HG03108 (cell line): ENCODE data around the gene LRRD1.
"Not testable (repeated sequence)": the region's sequence is repeated elsewhere in the genome, so short reads cannot be mapped to it uniquely, and the experiment has no call there.

Source experiments
- ATAC-seq: cut with Tn5 transposase; IDR thresholded peaks from one replicate; pipeline ENCODE4 v1.9.1; 2021; ENCODE audit warnings: moderate library complexity; ENCODE audit not compliant: unreplicated experiment

The LRRD1 gene

GRCh38 chr7:92142791-92143190 is 36.2 kb downstream of the LRRD1 start:
- not testable (repeated sequence) for ATAC-seq

GRCh38 chr7:92141161-92141560 is 37.8 kb downstream of the LRRD1 start:
- ATAC-seq = no peak

GRCh38 chr7:92137557-92137956 is 41.4 kb downstream of the LRRD1 start:
- no peak for ATAC-seq

GRCh38 chr7:92135052-92135889 is 43.7 kb downstream of the LRRD1 start:
- no peak for ATAC-seq

DNA sequence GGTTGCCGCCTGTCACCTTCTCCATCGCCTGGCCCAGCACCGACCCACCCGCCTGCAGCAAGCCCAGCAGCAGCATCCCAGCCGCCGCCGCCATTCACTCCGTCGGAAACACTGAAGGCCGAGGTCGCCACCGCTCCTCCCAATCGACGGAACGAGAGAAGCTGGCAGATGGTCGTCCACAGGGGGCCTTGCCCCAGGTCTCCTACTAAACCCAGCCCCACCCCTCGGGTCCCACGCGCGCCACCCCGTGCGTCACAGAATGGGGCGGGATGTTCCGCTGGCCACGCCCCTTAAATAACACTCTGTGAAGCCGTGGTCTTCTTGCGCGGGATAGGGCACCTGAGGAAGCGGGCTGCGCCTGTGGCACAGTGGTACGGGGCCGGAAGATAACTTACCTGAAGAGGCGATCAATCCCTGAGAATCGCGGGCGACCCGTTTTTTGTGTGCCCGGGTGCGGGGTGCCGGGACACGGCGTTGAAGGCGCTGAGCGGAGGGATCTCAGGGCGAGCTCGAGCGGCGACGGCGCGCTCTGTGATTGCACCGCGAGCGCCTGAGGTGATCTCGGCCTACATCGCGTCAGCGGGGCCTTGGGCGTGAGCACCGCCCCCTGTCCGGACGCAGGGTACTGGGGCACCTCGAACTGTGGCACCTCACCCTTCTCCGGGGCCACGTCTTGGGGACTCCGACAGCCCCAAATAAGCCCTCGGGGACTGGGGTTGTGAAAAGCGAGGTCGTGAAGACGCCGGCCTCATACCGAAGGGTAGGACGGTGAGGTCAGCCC is 44.5 kb downstream of the LRRD1 start, which contains the start of gene CYP51A1:
TSS of gene CYP51A1 (minus strand) at position 207 of the 781 bp plus-strand sequence. CDS start at position 94, 113 bp downstream.
- peak; percentile 88 for ATAC-seq

DNA sequence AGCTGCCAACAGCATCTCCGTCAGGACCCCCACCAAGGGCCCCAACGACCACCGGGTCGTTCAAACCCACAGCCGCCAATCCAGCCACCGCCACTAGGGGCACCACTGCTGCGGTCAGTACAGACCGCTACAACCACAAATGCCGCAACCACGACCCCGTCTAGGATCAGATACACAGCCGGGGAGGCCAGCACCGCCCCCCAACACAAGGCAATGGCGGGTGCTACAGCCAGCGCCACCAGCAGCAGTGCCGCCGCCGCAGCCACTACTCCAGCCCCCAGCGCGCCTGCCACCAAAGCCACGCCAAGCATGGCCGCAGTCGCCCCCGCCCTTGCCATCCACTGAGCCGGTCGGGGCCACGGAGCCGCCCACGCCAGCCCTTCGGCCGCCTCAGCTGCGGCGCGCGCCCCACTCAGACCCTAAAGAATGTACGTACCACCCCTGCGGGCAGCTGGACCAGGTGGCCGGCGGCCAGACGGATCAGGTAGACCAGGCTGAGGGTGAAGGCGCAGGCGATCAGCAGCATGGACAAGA is 45.1 kb downstream of the LRRD1 start:
- ATAC-seq = peak; percentile 21

GRCh38 chr7:92133133-92133736 is 45.7 kb downstream of the LRRD1 start:
- ATAC-seq = no peak

DNA sequence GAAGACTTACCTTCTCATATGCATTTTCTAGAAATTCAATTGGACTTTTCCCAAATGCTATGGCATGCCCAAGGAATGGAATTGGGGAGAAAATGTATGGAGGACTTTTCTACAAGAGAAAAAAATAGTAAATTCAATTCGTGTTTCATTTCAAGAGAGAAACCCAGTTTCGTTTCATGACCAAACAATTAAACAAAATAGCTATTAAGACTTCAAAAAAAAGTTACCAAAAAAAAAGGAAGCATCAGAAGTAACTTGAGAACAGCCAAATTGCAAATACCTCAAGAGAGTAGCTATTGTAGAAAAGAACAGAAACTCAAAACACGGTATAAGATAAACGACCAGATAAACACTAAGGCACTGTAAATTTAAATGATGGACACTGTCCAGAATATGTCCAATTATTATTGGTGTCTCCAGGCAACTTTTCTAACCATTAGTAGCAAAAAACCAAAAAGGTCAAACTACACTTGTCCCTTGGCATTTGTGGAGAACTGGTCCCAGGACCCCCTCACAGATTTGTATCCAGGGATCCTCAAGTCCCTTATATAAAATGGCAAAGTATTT is 47.1 kb downstream of the LRRD1 start:
- ATAC-seq = no peak

DNA sequence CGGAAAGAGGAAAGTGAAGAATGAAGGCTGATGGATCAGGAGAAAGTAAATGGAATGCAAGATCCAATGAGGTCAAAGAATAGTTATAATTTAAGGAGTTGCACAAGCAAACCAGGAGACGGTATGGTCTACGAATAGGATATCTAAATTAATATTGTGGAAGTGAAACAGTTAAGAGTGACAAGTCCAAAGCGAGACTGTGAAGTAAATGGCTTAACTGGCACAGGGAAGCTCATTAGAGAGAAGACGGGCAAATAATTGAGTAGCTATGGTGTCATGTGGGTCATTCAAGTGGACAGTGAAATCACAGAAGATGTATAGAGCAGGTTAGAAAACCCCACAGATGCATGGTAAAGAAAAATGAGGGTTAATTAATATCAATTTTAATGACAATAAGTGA is 47.8 kb downstream of the LRRD1 start:
- no peak for ATAC-seq

DNA sequence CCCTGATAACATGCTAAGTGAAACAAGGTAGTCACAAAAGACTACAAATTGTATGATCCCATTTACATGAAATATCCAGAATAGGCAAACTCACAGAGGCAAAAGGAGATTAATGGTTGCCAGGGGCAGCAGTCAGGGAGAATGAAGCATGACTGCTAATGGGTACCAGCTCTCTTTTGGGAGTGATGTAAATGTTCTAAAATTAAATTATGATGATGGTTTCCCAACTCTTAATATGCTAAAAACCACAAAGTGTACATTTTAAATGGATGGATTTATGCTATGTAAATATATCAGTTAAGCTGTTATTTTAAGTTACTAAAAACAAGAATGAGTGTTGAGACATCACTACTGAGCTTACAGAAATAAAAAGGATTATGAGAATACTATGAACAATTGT is 57.3 kb downstream of the LRRD1 start:
- no peak for ATAC-seq

DNA sequence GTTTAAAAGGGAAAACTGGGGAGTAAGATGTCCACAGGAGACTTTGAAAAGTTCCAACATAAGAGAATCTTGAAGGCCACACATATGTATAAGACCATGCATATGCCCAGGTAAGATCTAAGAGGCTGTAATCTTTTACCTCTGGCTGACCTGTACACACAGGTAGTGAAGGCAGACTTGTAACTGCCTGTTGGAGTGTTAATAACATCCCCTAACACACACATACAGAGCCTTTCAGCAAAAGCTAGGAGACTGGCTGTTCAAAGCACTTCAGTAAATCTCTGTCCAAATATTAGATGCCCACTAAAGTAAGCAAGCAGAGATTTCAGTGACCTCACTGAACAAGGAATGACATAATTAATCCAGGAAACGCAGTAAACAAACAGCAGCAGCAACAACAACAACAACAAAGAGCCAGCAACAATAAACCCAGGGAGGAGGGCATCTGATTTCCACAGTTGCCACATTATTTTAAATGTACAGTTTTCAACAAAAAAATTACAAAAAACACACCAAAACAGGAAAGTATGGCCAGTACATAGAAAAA is 59.7 kb downstream of the LRRD1 start:
- no peak for ATAC-seq

DNA sequence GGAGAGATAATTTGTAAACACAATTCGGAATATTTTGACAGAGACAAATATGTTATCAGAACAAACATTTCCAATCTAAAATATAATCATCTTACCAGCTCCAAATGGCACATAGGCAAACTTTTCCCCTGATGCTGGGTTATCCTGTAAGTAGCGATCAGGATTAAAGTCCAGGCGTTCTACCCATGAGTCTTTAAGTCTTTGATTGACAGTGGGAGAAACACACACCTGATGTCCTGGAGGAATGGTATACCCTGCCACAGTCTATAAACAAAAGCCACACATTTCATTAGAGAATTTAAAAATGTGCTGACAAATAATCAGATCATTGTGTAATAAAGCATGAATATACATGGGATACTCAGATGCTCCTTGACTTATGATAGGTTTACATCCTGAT is 62.0 kb downstream of the LRRD1 start:
- ATAC-seq = no peak

DNA sequence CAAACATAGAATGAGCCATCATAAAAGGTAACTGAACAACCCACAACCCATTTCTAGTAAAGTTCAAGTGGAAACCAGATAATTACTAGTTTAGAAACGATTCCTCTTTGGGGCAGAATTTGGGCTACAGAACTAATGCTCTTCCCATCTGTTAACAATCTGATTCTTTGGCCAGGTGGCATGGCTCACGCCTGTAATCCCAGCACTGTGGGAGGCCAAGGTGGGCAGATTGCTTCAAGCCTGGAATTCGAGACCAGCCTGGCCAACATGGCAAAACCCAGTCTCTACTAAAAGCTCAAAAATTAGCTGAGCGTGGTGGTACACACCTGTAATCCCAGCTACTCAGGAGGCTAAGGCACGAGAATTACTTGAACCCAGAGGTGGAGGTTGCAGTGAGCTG is 63.1 kb downstream of the LRRD1 start:
- ATAC-seq = no peak

DNA sequence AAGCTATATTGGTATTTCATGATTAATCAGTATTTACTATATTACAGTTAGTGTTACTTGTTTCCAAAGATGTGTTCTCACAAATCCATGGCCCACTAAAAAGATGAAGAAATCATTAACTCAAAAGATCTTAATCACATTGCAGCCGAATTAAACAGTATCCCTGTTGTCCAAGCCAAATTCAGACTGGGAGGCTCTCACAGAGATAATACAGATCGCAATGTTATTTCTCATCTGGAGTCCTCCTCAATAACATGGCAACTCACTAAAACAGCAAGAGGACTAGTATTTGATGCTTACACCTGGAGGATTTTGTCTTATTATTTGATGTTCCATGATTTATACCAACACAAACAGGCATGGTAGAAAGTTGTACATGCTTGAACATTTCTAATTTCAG is 68.1 kb downstream of the LRRD1 start:
- ATAC-seq = no peak

- ATAC-seq = no peak
Measured at GRCh38 chr7:92108821-92109220, 70.1 kb downstream of the LRRD1 start.

DNA sequence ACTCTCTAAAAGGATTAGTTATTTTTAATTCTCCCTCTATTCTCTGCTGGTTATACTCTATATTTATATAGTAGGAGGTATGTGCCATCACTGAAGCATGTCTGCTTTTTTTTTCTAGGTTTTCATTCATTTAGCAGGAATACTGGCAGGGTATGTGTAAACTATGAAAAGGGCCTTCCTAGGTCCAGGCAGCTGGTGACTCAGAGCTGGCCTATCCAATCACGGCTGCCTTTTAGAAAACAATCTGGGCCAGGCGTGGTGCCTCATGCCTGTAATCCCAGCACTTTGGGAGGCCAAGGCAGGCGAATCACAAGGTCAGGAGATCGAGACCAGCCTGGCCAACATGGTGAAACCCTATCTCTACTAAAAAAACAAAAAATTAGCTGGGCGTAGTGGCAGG is 76.1 kb downstream of the LRRD1 start:
- not testable (repeated sequence) for ATAC-seq

DNA sequence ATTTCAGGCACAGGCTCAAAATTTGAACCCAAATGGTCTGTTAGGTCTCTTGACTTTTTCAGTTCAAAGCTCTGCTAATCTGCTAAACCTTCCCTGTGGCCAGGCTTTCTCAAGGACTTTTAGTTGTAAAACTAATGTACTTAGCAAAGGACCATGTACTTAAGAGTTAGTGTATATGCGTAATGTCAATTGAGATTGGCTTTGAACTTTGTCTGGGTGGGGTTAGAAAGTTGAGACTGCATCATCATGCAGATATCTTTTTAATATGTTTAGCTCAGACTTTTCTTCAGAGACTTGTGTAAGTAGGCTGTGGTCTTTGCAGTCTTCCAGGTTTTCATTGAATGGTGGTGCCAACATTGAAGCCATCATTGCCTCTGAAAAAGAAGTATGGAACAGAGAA is 78.4 kb downstream of the LRRD1 start:
- no peak for ATAC-seq

- no peak for ATAC-seq
Measured at GRCh38 chr7:92095380-92095779, 83.6 kb downstream of the LRRD1 start.
